Aorta (tissue), 5 donors: ENCODE results near the gene SLC16A10. TPM values are rescaled to one million over a fixed set of nuclear protein-coding genes. Genes with fewer than 3 reads are reported as not detected.
"Not testable (repeated sequence)": the region's sequence is repeated elsewhere in the genome, so short reads cannot be mapped to it uniquely, and the experiment has no call there.

Experiments
- ATAC-seq: fragments of 200-7000 bp; cut with Tn5 transposase; one replicate; pipeline ENCODE4 v1.9.1; 2022; ENCODE audit warnings: moderate library complexity; ENCODE audit not compliant: low FRiP score
- DNase-seq, 2 donors: peaks; one replicate each; pipeline ENCODE4 v3.0.0-alpha.2; 2020
- H3K27ac ChIP-seq, 2 donors: one replicate each; pipeline ENCODE4 v1.5.1; 2013; ENCODE audit warnings: low read length in 2 of 2, mild to moderate bottlenecking in 2 of 2, moderate library complexity in 2 of 2, control low read depth in 1 of 2, inconsistent platforms in 1 of 2, low read depth in 1 of 2
- H3K27me3 ChIP-seq, 2 donors: one replicate each; pipeline ENCODE4 v1.6.1; 2013; ENCODE audit warnings: control low read depth in 1 of 2, low read length in 1 of 2, mild to moderate bottlenecking in 1 of 2, moderate library complexity in 1 of 2; ENCODE audit not compliant: insufficient read depth in 2 of 2, control insufficient read depth in 1 of 2
- H3K36me3 ChIP-seq, 2 donors: one replicate each; pipeline ENCODE4 v1.6.1; 2013; ENCODE audit warnings: control low read depth in 1 of 2, low read length in 1 of 2, mild to moderate bottlenecking in 1 of 2; ENCODE audit not compliant: insufficient read depth in 2 of 2, control insufficient read depth in 1 of 2
- H3K4me1 ChIP-seq, 2 donors: one replicate each; pipeline ENCODE4 v1.6.1; 2013; ENCODE audit warnings: low read length in 2 of 2, control low read depth in 1 of 2, mild to moderate bottlenecking in 1 of 2, moderate library complexity in 1 of 2; ENCODE audit not compliant: insufficient read depth in 2 of 2, control insufficient read depth in 1 of 2
- H3K4me3 ChIP-seq, 2 donors: one replicate each; pipeline ENCODE4 v1.5.1; 2013; ENCODE audit warnings: low read length in 2 of 2, control low read depth in 1 of 2, mild to moderate bottlenecking in 1 of 2
- H3K9me3 ChIP-seq: one replicate; pipeline ENCODE4 v1.6.1; 2013; ENCODE audit warnings: mild to moderate bottlenecking, low read length; ENCODE audit not compliant: control insufficient read depth
- WGBS, 2 donors: extraction: QIAGEN DNeasy Blood & Tissue Kit; methylation state at CpG; one replicate each; pipeline ENCODE4 v1.1.7; 2013; 5-methylcytosine and 5-hydroxymethylcytosine counted together
- intact Hi-C, 2 donors: fragments of 100-400 bp; cut with DNase I; formaldehyde crosslinking; loops; one replicate each; pipeline versions ENCODE4 v1.14.2 to v1.15.0; 2022
- polyA plus RNA-seq, 2 donors: library from polyadenylated mRNA; stranded (reverse); fragments of 200-250 nt; gene quantifications; one replicate each; pipeline ENCODE4 v1.2.3, GENCODE V29; 2013
- total RNA-seq, 2 donors: library from RNA; stranded (reverse); fragmentation: NEBNext Ultra II Directional; extraction: Animal tissue kit (Norgen Biotek cat#: 25700); gene quantifications; one replicate each; pipeline ENCODE4 v1.2.1, GENCODE V29; 2021
- donor health status: healthy with polysubstance abuse.
- donor health status: Bipolar disorder and iron deficiency.
- donor health status: DM: no; HTN: no; CAD: no.
- donor health status: DM: no; HTN: no; CAD: no.
- donor health status: DM: yes; HTN: yes; CAD: no.

SLC16A10 gene
- total and polyA plus RNA-seq, 4 donors, result 0.05 to 13.1 (median 9.0) TPM

GRCh38 chr6:111061985-111062384, 25.3 kb upstream of the SLC16A10 start:
- ATAC-seq, H3K27ac ChIP-seq: not testable (repeated sequence)

GRCh38 chr6:111062860-111063259, 24.4 kb upstream of the SLC16A10 start:
- H3K27me3 ChIP-seq, H3K4me1 ChIP-seq: not testable (repeated sequence)
- WGBS, 2 donors, result 85 to 87% methylated on average over 5 of the region's 5 CpGs

More at GRCh38 chr6:111061985-111062384, 25.3 kb upstream of the SLC16A10 start:
- H3K27me3 ChIP-seq, H3K4me1 ChIP-seq, intact Hi-C loops, H3K9me3 ChIP-seq, H3K4me3 ChIP-seq, DNase-seq, H3K36me3 ChIP-seq: not testable (repeated sequence)
- WGBS, 2 donors, result 94 to 97% methylated on average over 5 of the region's 5 CpGs

DNA sequence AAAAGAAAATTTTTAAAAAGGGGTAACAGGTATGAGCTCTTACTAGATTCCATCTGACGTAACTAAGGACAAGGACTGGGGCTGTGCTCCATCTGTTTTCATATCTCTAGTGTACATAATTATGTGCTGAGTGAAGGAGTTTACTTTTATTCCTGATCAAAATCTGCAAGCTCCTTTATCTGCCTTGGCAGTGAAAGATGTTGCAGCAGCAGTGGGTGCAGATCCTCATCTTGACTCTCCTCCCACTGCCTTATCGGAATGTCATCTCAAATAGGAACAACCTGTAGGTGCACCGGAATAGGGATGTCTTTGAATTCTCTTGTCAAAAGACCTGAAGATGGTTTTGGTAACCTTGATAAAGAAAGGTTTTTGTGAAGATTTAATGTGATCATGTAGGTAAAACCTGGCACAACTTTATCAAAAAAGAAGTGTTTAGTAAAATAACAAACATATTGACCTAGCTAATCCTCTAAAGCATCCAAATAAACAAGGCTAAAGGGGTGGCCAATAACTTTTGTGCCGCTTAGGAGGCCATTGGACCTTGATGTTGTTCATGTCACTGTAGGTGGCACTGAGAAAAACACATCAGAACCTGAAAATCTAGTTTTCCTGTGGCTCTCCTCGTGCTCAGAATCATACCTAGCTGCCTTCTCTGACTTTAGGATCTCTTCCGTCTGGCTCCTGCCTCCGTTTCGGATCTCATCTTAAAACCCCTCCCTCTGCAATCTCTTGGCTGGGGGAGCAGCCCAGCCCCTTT, 19.0 kb upstream of the SLC16A10 start:
- H3K9me3 ChIP-seq, result no peaks in the 10 kb centered on the region
- no peaks in the 10 kb centered on the region for H3K27me3 ChIP-seq
- no peak overlapping the region for H3K27ac ChIP-seq
- no peak for DNase-seq
- H3K36me3 ChIP-seq, result no peaks in the 10 kb centered on the region
- WGBS, 2 donors, result 82 to 91% methylated on average over 8 of the region's 8 CpGs
- peaks cover 0 to 2% of the 10 kb centered on the region in 2 donors for H3K4me1 ChIP-seq
- intact Hi-C loops, result no loop called here
- ATAC-seq, result no peak
- no peak overlapping the region for H3K4me3 ChIP-seq

More at GRCh38 chr6:111062860-111063259, 24.4 kb upstream of the SLC16A10 start:
- ATAC-seq, intact Hi-C loops, H3K4me3 ChIP-seq, H3K9me3 ChIP-seq, H3K36me3 ChIP-seq, DNase-seq, H3K27ac ChIP-seq: not testable (repeated sequence)

DNA sequence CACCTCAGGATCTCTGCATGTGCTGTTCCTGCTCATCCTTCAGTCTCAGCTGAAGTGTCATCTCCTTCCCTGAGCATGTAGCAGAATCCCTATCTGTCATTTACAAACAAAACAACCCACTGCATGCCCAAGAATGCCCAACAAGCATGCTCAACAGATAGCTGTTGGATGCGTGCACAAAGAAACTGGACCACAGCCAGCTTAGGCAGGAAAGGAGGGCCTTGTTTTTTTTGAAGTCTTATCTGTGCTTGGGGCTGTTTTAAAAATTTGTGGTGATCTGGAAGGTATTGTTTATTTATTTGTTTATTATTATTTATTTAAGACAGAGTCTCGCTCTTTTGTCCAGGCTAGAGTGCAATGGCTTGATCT, 18.5 kb upstream of the SLC16A10 start:
- Histone ChIP-seq H3K27ac (no peak overlapping the region), H3K4me1 (peaks cover 0 to 2% of the 10 kb centered on the region in 2 donors), H3K9me3 (no peaks in the 10 kb centered on the region), H3K4me3 (no peak overlapping the region), H3K36me3 (no peaks in the 10 kb centered on the region), H3K27me3 (no peaks in the 10 kb centered on the region)
- ATAC-seq (no peak), DNase-seq (no peak)
- intact Hi-C loops, result no loop called here
- 59 to 71% methylated on average over 2 of the region's 2 CpGs for WGBS, 2 donors

- Histone ChIP-seq H3K9me3 (no peaks in the 10 kb centered on the region), H3K4me3 (no peak overlapping the region), H3K4me1 (peaks cover 0 to 2% of the 10 kb centered on the region in 2 donors), H3K36me3 (peaks cover 0 to under 1% of the 10 kb centered on the region in 2 donors), H3K27ac (no peak overlapping the region), H3K27me3 (no peaks in the 10 kb centered on the region)
- intact Hi-C loops, result no loop called here
- ATAC-seq (no peak), DNase-seq (no peak)
- WGBS, 2 donors, result 64 to 83% methylated on average over 3 of the region's 3 CpGs
Observed at GRCh38 chr6:111069382-111070104, 17.8 kb upstream of the SLC16A10 start.

- Histone ChIP-seq H3K4me1 (peaks cover 0 to 2% of the 10 kb centered on the region in 2 donors), H3K4me3 (peak overlapping the region in 1 of 2 donors; percentile 41), H3K36me3 (peaks cover 0 to 2% of the 10 kb centered on the region in 2 donors), H3K27ac (no peak overlapping the region), H3K27me3 (no peaks in the 10 kb centered on the region), H3K9me3 (no peaks in the 10 kb centered on the region)
- intact Hi-C loops, result no loop called here
- DNase-seq, result no peak
- ATAC-seq, result no peak
- WGBS, 2 donors, result 8 to 10% methylated on average over 11 of the region's 11 CpGs
Observed at GRCh38 chr6:111070105-111071005, 16.9 kb upstream of the SLC16A10 start.

- ATAC-seq (no peak), DNase-seq (no peak)
- peaks cover 0 to 2% of the 10 kb centered on the region in 2 donors for H3K36me3 ChIP-seq
- no peaks in the 10 kb centered on the region for H3K27me3 ChIP-seq
- WGBS, 2 donors, result 96 to 100% methylated on average over 2 of the region's 2 CpGs
- H3K4me1 ChIP-seq, result peaks cover 0 to 2% of the 10 kb centered on the region in 2 donors
- intact Hi-C loops, result no loop called here
- no peak overlapping the region for H3K27ac ChIP-seq
- H3K4me3 ChIP-seq, result no peak overlapping the region
- H3K9me3 ChIP-seq, result no peaks in the 10 kb centered on the region
Observed at GRCh38 chr6:111072801-111073360, 14.4 kb upstream of the SLC16A10 start.

- no peak for DNase-seq
- H3K27ac ChIP-seq, result no peak overlapping the region
- no peaks in the 10 kb centered on the region for H3K9me3 ChIP-seq
- H3K4me3 ChIP-seq, result no peak overlapping the region
- no peaks in the 10 kb centered on the region for H3K27me3 ChIP-seq
- H3K4me1 ChIP-seq, result peaks cover 0 to 2% of the 10 kb centered on the region in 2 donors
- peaks cover 0 to 2% of the 10 kb centered on the region in 2 donors for H3K36me3 ChIP-seq
- no peak for ATAC-seq
- intact Hi-C loops, result no loop called here
Observed at GRCh38 chr6:111074311-111074710, 13.0 kb upstream of the SLC16A10 start.
